ENCODE measurements around the gene FGD4.
"Not testable (repeated sequence)": the region's sequence is repeated elsewhere in the genome, so short reads cannot be mapped to it uniquely, and the experiment has no call there.

Gene FGD4

DNA sequence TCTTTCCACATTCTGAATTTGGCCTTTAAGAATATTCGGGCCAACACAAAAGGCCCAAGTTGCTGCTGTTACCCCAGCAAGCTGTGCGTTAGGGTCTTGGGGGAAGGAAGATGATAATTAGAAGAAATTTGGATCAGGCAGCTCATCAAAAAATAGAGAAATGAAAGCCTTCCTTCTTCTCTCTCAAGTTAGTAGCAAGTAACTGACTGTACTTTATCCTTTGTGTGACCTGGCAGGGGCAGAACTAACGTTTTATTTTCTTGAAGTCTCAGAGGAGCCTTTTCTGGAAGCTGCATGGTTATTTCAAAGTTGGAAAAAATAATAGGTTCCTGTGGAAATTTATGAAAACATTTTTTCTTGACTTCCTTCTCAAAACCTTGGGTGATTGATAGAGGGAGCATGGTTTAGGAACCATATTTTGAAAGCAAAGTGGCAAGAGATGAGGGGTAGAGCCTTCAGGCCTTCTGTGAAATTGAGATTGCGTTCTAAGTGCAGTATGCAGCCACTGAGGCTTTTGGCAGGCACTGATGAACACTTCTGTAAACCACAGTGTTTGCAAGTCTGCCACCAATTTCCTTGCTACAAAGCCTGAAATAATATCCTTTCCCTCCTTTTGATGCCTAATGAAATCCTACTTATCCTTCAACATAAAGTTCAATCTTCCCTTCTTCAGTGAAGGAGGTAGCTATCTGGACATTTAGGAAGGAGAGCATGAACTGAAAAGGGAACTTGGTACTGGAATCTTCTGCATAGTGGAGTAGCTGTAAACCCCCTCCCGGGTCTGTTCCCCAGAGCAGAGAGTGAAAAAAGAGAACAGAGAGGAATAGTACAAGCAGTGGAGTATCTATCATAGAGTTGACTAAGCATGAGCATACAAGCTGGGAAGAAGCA, 123.2 kb downstream of the FGD4 start:
- FAIRE-seq (peak; percentile 77), DNase-seq (ENCODE audit: insufficient read length, low spot score) (no peak)
- peak; percentile 62 for TF ChIP-seq SPI1 (IDR thresholded peaks at IDR 0.05; ENCODE audit: low read depth, low read length)
- no peak for TF ChIP-seq POU2F2 (IDR thresholded peaks at IDR 0.05; ENCODE audit: low read depth, low read length)

DNA sequence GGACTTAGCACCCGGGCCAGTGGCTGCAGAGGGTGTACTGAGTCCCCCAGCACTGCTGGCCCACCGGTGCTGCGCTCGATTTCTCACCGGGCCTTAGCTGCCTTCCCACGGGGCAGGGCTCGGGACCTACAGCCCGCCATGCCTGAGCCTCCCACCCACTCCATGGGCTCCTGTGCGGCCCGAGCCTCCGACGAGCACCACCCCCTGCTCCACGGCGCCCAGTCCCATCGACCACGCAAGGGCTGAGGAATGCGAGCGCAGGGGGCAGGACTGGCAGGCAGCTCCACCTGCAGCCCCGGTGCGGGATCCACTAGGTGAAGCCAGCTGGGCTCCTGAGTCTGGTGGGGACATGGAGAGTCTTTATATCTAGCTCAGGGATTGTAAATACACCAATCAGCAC, 126.4 kb downstream of the FGD4 start:
- not testable (repeated sequence) for DNase-seq (ENCODE audit: insufficient read length, low spot score); FAIRE-seq

DNA sequence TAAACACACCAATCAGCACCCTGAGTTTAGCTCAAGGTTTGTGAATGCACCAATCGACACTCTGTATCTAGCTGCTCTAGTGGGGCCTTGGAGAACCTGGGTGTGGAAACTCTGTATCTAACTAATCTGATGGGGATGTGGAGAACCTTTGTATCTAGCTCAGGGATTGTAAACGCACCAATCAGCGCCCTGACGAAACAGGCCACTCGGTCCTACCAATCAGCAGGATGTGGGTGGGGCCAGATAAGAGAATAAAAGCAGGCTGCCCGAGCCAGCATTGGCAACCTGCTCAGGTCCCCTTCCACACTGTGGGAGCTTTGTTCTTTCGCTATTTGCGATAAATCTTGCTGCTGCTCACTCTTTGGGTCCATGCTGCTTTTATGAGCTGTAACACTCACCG, 127.0 kb downstream of the FGD4 start:
- not testable (repeated sequence) for DNase-seq (ENCODE audit: insufficient read length, low spot score); FAIRE-seq

DNA sequence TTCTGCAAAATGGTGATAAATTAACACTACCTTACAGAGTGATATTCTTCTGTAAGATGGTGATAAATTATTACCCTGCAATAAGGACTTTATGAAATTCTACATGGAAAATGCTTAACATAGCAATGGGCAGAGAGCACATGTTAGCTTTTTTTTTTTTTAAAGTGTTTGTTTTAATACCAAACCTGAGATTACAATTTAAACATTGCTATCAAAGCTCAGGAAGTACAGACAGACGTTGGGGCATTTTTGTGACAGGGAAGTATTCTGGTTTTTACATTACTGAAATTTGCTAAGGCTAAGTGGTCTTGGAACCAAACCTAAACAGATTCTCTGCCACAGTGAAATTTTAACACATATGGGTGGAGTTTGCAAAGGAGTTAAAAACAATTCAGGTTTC, 133.1 kb downstream of the FGD4 start:
- FAIRE-seq: no peak
- no peak for DNase-seq (ENCODE audit: insufficient read length, low spot score)
- no peak for TF ChIP-seq PAX5 (IDR thresholded peaks at IDR 0.05; ENCODE audit: insufficient read depth, low read length, severe bottlenecking)
- no peak for TF ChIP-seq POU2F2 (IDR thresholded peaks at IDR 0.05; ENCODE audit: low read depth, low read length)
- no peak for TF ChIP-seq SPI1 (IDR thresholded peaks at IDR 0.05; ENCODE audit: low read depth, low read length)
- TF ChIP-seq POLR2A (IDR thresholded peaks at IDR 0.05; ENCODE audit: low read depth, low read length): no peak
- TF ChIP-seq POLR2AphosphoS5 (IDR thresholded peaks at IDR 0.05; ENCODE audit: low read depth, low read length): no peak
- no peak for TF ChIP-seq TAF1 (IDR thresholded peaks at IDR 0.05; ENCODE audit: low read depth, low read length)

DNA sequence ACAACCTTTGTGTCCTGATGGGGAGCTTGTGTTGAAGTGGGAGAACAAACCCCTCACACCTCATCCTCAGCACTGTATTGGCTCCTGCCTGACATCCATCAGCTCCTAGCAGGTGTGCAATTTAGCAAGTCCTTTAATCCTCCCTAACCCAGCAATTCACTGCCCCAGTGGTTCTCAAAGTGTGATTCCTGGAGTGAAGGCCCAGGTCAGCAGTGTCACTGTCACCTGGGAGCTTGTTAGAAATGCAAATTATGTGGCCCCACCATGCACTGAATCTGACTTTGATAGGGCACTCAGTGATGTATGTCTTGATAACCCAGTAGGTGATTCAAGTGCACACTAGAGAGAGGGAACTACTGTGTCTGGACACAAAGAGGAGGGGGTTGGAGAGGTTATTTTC, 133.6 kb downstream of the FGD4 start:
- peak; percentile 23 for FAIRE-seq
- no peak for DNase-seq (ENCODE audit: insufficient read length, low spot score)
- TF ChIP-seq TAF1 (IDR thresholded peaks at IDR 0.05; ENCODE audit: low read depth, low read length) (no peak), POLR2A (IDR thresholded peaks at IDR 0.05; ENCODE audit: low read depth, low read length) (no peak), SPI1 (IDR thresholded peaks at IDR 0.05; ENCODE audit: low read depth, low read length) (no peak), POU2F2 (IDR thresholded peaks at IDR 0.05; ENCODE audit: low read depth, low read length) (no peak), PAX5 (IDR thresholded peaks at IDR 0.05; ENCODE audit: insufficient read depth, low read length, severe bottlenecking) (no peak), POLR2AphosphoS5 (IDR thresholded peaks at IDR 0.05; ENCODE audit: low read depth, low read length) (no peak)

DNA sequence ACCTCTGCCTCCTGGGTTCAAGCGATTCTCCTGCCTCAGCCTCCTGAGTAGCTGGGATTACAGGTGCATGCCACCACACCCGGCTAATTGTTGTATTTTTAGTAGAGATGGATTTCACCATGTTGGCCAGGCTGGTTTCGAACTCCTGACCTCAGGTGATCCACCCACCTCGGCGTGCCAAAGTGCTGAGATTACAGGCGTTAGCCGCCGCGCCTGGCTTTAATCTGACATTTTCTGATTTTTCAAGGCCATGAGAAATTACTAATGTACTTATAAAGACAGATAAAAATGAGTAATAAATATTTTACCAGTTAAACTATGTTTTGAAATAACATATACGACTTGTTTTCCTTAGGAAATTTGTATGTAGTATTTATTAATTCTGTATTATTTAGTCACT, 134.1 kb downstream of the FGD4 start:
- not testable (repeated sequence) for FAIRE-seq; DNase-seq (ENCODE audit: insufficient read length, low spot score)

DNA sequence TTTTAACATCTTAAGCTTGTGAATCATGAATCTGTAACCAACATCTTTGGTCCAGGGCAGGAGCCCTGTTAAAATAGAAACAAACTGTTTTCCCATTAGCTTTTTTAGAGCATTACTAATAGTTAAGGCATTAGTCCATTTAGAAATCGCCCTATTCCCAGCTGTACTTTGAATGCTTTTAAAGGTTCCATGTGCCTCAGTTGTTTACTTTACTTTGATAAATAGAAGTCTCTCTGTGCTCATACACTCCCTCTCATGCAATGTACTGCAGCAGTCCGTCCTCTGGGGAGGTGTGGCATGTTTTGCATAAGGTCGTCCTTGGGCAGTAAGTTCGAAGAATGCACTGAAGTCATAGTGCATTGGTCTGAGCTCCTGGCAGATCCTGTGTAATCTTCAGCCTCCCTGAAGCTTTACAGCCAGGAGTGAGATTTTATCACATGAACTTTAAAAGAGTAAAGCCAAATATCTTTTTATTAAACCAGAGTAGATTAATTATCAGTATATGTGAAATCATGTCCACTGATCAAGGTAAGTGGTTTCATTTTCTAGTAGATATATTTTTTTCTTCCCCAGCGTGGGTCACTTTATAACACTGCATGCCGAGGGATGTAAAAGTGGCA, 134.7 kb downstream of the FGD4 start:
- DNase-seq (ENCODE audit: insufficient read length, low spot score) (no peak), FAIRE-seq (peak; percentile 62)

DNA sequence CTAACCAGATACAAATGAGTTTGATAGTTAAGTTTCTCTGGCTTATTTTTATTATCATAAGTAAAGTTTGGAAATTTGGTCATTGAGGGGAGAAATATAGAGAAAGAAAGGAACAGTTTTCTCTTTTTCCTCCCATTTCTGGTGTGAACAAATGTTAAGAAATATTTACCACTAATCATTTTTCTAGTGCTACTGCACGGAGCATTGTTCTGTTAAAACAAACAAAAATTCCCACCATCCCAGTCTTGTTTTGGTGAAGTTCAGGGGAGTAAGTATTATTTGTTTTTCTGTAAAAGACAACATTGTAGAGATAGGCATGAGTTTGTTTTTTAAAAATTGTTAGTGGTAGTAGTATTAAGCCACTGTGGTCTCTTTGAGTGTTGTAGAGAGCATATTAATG, 135.3 kb downstream of the FGD4 start:
- DNase-seq (ENCODE audit: insufficient read length, low spot score): no peak
- TF ChIP-seq POLR2A (IDR thresholded peaks at IDR 0.05; ENCODE audit: low read depth, low read length): no peak
- TF ChIP-seq POLR2AphosphoS5 (IDR thresholded peaks at IDR 0.05; ENCODE audit: low read depth, low read length): no peak
- TF ChIP-seq POU2F2 (IDR thresholded peaks at IDR 0.05; ENCODE audit: low read depth, low read length): no peak
- no peak for FAIRE-seq

More for the DNA sequence above, 134.7 kb downstream of the FGD4 start:
- TF ChIP-seq POU2F2 (IDR thresholded peaks at IDR 0.05; ENCODE audit: low read depth, low read length): 0 out of 2 replicates have a peak, but pooled peaks have one; percentile 19
- no peak for TF ChIP-seq TAF1 (IDR thresholded peaks at IDR 0.05; ENCODE audit: low read depth, low read length)

DNA sequence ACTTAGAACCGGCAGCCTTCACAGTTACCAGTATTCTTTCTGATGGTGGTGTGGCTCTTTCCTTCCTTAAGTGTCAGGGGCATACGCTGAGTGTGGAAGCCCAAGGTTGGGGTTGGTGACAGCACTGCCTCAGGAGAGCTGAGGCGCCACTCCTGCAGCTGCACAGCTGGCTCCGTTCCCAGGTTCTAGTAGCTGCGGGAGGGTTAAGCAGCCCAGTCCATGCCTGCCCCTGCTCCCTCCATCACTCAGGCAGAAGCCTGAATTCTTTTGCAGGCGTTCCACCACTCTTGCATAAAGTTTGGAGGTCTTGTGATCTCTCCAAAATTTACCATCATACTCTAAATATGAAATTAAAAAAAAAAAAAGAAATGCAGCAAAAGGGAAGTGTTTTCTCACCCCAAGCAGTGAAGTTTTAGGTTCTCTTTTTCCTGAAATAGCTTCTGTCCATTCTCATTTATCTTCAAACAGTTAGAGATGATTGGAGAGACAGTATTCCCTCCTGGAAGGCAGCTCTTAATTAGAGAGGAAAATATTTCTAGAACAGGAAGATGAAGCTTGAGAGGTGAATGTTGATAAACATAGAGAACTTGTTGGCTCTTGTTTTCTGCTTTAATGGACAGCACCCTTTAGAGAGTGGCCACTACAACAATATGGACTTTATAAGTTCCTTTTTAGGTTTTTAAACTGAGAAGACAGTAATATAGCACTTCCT, 136.1 kb downstream of the FGD4 start:
- DNase-seq (ENCODE audit: insufficient read length, low spot score) (no peak), FAIRE-seq (no peak)
- TF ChIP-seq POLR2A (IDR thresholded peaks at IDR 0.05; ENCODE audit: low read depth, low read length): no peak
- TF ChIP-seq SPI1 (IDR thresholded peaks at IDR 0.05; ENCODE audit: low read depth, low read length): no peak
- TF ChIP-seq POU2F2 (IDR thresholded peaks at IDR 0.05; ENCODE audit: low read depth, low read length): no peak
- TF ChIP-seq TAF1 (IDR thresholded peaks at IDR 0.05; ENCODE audit: low read depth, low read length): no peak
- TF ChIP-seq PAX5 (IDR thresholded peaks at IDR 0.05; ENCODE audit: insufficient read depth, low read length, severe bottlenecking): no peak
- no peak for TF ChIP-seq POLR2AphosphoS5 (IDR thresholded peaks at IDR 0.05; ENCODE audit: low read depth, low read length)

DNA sequence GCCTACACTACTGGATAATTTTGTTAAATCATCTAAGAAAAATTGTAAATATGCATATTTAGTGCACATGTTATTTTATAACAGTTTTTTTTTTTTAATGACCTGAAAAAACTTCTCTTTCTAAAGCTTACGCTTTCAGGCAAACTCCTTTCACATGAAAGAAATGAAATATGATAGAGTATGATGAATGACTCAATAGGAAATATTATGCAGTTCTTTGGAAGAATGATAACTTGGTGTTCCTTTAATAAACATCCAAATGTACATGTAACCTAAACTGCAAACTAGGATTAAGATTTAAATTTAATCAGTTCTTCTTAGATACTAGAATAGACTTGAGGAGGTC, 136.6 kb downstream of the FGD4 start:
- no peak for FAIRE-seq
- DNase-seq (ENCODE audit: insufficient read length, low spot score): no peak
- TF ChIP-seq PAX5 (IDR thresholded peaks at IDR 0.05; ENCODE audit: insufficient read depth, low read length, severe bottlenecking) (no peak), SPI1 (IDR thresholded peaks at IDR 0.05; ENCODE audit: low read depth, low read length) (no peak), POU2F2 (IDR thresholded peaks at IDR 0.05; ENCODE audit: low read depth, low read length) (no peak), POLR2AphosphoS5 (IDR thresholded peaks at IDR 0.05; ENCODE audit: low read depth, low read length) (no peak), TAF1 (IDR thresholded peaks at IDR 0.05; ENCODE audit: low read depth, low read length) (no peak)
